Gastroesophageal sphincter (tissue), 4 donors: ENCODE measurements around the gene BRD1. TPM values are rescaled to one million over a fixed set of nuclear protein-coding genes. Genes with fewer than 3 reads are reported as not detected.

Experiments
- ATAC-seq: fragments of 150-250 bp; one replicate; pipeline ENCODE4 v1.9.1; 2016; ENCODE audit warnings: mild to moderate bottlenecking, moderate library complexity
- H3K27ac ChIP-seq, 4 donors: fragments of 200-600 bp; sonication (generic) in 3 of 4; 1 replicate in 3 of 4; 2 replicates in 1 of 4; pipeline ENCODE4 v1.5.1; 2016 to 2019
- H3K27me3 ChIP-seq: fragments of 200-600 bp; sonication (generic); one replicate; pipeline ENCODE4 v1.5.1; 2019
- H3K36me3 ChIP-seq, 2 donors: fragments of 200-600 bp; sonication (generic); one replicate each; pipeline ENCODE4 v1.5.1; 2019; ENCODE audit warnings: control low read depth in 1 of 2
- H3K4me1 ChIP-seq, 3 donors: fragments of 200-600 bp; sonication (generic); 1 replicate in 2 of 3; 2 replicates in 1 of 3; pipeline ENCODE4 v1.5.1; 2016 to 2019; ENCODE audit warnings: control low read depth in 2 of 3
- H3K4me3 ChIP-seq, 2 donors: fragments of 200-600 bp; sonication (generic); one replicate each; pipeline ENCODE4 v1.5.1; 2019; ENCODE audit warnings: mild to moderate bottlenecking in 1 of 2, moderate library complexity in 1 of 2
- H3K9me3 ChIP-seq, 3 donors: fragments of 200-600 bp; sonication (generic); one replicate each; pipeline ENCODE4 v1.5.1; 2017 to 2019; ENCODE audit warnings: control low read depth in 2 of 3
- EP300 ChIP-seq: sonication (generic); formaldehyde crosslinking; IDR thresholded peaks from one replicate; pipeline ENCODE4 v1.6.1; 2017; ENCODE audit warnings: antibody characterized with exemption, mild to moderate bottlenecking
- POLR2A ChIP-seq, 2 donors: fragments of 450-650 bp; IDR thresholded peaks; one replicate each; pipeline ENCODE4 v1.6.1; 2017; ENCODE audit warnings: antibody characterized with exemption in 2 of 2, mild to moderate bottlenecking in 2 of 2, moderate library complexity in 1 of 2
- POLR2AphosphoS5 ChIP-seq: sonication (generic); formaldehyde crosslinking; IDR thresholded peaks from one replicate; pipeline ENCODE4 v1.6.1; 2017; ENCODE audit warnings: antibody characterized with exemption
- WGBS, 2 donors: methylation state at CpG; one replicate each; pipeline ENCODE4 v1.1.5; 2018; ENCODE audit warnings: low coverage in 1 of 2; 5-methylcytosine and 5-hydroxymethylcytosine counted together
- total RNA-seq, 4 donors: library from RNA; depleted of rRNA; stranded (reverse); fragments of >200 nt; gene quantifications; one replicate each; pipeline ENCODE4 v1.1.0, GENCODE V29; 2016
- TF ChIP-seq, protein P1 (sequence below), 4 experiments: fragments of 200-600 bp in 2 of 4; fragments of 450-650 bp in 2 of 4; sonication (generic) in 1 of 4; IDR thresholded peaks; one replicate each; pipeline ENCODE4 v1.5.1; 2017 to 2019; ENCODE audit warnings: antibody characterized with exemption in 4 of 4, mild to moderate bottlenecking in 2 of 4, moderate library complexity in 2 of 4

The BRD1 gene
- total RNA-seq, 4 donors from 2014 or later: 36.0 to 66.0 (median 45.5) TPM

DNA sequence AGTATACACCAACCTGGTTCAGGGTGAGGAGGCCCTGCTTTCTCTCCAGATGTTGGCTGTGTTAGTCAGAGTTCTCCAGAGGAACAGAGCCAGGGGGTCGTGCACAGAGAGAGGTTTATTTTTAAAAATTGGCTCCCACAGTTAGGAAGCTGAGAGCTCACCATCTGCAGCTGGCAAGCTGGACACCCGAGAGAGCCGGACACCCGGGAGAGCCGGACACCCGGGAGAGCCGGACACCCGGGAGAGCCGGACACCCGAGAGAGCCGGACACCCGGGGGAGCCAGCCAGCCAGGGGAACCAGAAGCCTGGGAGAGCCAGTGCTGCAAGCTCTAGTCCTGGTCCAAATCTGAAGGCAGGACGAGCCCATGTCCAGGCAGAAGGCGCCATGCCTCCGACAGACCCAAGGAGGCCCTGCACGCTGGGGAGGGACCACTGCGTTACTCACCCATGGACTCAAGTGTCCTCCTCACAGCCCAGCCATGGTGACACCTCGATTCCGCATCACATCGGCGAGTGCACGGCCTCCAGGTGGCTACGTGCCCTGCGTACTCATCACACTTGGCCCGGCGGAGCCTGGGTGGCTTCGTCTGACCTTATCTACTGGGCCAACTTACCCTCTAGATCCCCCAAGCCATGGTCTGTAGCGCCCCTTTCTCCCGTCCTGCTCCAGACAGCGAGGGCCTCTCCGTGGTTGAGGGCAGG, 99.0 kb downstream of the BRD1 start:
- 20 to 67% methylated on average over 3 to 11 of the region's 31 CpGs for WGBS, 2 donors

DNA sequence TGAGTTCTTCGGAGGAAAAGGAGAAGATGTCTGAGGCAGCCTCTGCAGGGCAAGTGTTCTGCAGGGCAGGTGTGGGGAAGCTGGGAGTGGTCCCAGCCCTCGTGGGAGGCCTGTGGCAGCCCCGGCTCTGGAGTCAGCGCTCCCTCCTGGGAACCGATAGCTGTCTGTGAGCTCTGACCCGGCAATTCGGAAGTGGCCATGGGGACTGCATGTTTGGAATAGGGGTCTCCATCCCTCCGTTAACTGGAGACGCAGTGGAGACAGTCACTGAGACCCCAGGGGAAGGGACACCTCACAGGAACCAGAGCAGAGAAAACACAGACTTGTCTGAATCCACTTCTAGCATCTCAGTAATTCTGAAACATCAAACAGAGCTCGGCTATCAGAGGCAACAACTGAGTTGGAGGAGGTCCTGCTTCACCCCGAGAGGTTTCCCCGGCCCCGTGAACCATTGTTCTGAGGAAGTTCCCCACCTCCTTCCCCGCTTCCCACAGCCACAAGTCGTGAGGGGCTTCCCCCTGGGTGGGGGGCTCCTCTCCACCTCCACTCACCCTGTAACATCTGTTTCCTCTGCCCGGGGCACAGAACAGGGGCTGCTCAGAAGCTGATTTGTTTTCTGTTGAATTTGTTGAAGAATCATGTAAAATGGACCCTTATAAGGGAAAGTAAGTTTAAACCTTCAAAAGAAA, 99.6 kb downstream of the BRD1 start:
- Histone ChIP-seq H3K27me3 (peaks cover 90% of the 10 kb centered on the region), H3K36me3 (no peaks in the 10 kb centered on the region), H3K27ac (no peak overlapping the region), H3K4me1 (peaks cover 0 to 7% (median 0%) of the 10 kb centered on the region in 3 donors), H3K4me3 (no peak overlapping the region), H3K9me3 (peaks cover 0 to 11% (median 0%) of the 10 kb centered on the region in 3 donors)
- 10 to 13% methylated on average over 3 to 4 of the region's 16 CpGs for WGBS, 2 donors
- TF ChIP-seq EP300 (no peak), POLR2A (IDR thresholded peaks at IDR 0.05) (no peak), POLR2AphosphoS5 (no peak)
- TF ChIP-seq, protein P1, sequence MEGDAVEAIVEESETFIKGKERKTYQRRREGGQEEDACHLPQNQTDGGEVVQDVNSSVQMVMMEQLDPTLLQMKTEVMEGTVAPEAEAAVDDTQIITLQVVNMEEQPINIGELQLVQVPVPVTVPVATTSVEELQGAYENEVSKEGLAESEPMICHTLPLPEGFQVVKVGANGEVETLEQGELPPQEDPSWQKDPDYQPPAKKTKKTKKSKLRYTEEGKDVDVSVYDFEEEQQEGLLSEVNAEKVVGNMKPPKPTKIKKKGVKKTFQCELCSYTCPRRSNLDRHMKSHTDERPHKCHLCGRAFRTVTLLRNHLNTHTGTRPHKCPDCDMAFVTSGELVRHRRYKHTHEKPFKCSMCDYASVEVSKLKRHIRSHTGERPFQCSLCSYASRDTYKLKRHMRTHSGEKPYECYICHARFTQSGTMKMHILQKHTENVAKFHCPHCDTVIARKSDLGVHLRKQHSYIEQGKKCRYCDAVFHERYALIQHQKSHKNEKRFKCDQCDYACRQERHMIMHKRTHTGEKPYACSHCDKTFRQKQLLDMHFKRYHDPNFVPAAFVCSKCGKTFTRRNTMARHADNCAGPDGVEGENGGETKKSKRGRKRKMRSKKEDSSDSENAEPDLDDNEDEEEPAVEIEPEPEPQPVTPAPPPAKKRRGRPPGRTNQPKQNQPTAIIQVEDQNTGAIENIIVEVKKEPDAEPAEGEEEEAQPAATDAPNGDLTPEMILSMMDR (IDR thresholded peaks at IDR 0.05): no peak
- no peak for ATAC-seq

More for the DNA sequence above, 99.0 kb downstream of the BRD1 start:
- Histone ChIP-seq H3K4me1 (peaks cover 0 to 7% (median 0%) of the 10 kb centered on the region in 3 donors), H3K4me3 (no peak overlapping the region), H3K27ac (no peak overlapping the region), H3K27me3 (peaks cover 85% of the 10 kb centered on the region), H3K9me3 (peaks cover 0 to 11% (median 0%) of the 10 kb centered on the region in 3 donors), H3K36me3 (no peaks in the 10 kb centered on the region)
- TF ChIP-seq, protein P1 (IDR thresholded peaks at IDR 0.05): no peak
- TF ChIP-seq POLR2A (IDR thresholded peaks at IDR 0.05): no peak
- TF ChIP-seq EP300: no peak
- TF ChIP-seq POLR2AphosphoS5: no peak
- no peak for ATAC-seq

DNA sequence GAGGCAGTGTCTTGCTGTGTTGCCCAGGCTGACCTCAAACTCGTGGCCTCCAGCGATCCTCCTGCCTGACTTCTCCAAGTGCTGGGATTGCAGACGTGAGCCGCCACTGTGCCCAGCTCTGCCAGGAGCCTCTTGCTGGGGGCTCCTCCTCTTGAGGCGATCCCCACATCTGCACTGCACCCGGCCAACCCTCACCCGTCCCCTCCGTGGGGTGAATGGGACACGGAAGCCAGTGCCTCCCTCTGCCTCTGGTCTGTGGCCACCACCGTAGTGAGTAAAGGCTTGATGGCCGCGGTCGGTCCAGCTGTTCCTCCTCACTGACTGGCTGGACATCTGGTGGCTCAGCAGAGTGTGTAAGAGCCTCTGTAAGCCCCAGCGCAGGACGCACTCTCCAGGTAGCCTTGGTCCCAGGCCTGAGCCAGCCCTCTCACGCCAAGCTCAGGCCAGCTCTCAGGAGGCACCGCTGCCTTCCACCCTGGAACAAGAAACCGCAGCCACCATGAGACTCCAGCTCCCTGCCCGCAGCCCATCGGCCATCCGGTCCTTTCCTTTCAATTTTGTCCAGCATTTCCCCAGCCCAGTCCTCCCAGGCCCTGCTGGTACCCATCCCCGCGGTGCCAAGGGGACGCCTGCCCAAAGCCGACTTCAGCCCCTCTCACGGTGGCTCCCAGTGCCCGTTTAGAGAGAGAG, 100.3 kb downstream of the BRD1 start:
- H3K27ac ChIP-seq: no peak overlapping the region
- H3K36me3 ChIP-seq: no peaks in the 10 kb centered on the region
- 77% methylated on average over 5 of the region's 27 CpGs; no CpG with 5 or more reads in 1 of the 2 donors for WGBS, 2 donors
- H3K9me3 ChIP-seq: peaks cover 0 to 8% (median 0%) of the 10 kb centered on the region in 3 donors
- TF ChIP-seq POLR2A (IDR thresholded peaks at IDR 0.05): no peak
- TF ChIP-seq EP300: no peak
- TF ChIP-seq, protein P1 (IDR thresholded peaks at IDR 0.05): no peak
- TF ChIP-seq POLR2AphosphoS5: no peak
- peaks cover 96% of the 10 kb centered on the region for H3K27me3 ChIP-seq
- no peak overlapping the region for H3K4me3 ChIP-seq
- ATAC-seq: no peak
- peaks cover 0 to 7% (median 0%) of the 10 kb centered on the region in 3 donors for H3K4me1 ChIP-seq

DNA sequence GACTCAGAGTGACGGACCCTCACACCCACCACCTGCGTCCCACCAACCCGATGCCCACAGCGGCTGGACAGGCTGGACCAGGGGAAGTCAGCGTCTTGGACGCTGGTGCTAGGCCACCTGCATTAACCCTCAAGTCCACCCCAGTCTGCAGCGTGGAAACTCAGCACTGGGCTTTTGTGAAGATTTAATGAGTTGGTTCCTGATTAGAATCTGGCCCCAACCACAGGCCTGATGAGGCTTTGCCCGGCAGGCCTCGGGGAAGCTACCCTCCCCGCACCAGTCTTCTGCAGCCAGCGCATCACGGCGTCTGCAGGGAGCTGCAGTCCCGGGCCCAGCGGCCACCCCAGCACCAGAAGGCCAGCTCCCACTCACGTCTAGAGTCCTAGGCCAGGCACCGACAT, 101.0 kb downstream of the BRD1 start:
- Histone ChIP-seq H3K4me3 (no peak overlapping the region), H3K27me3 (peaks cover 92% of the 10 kb centered on the region), H3K27ac (no peak overlapping the region), H3K4me1 (peaks cover 0 to 7% (median 0%) of the 10 kb centered on the region in 3 donors), H3K36me3 (no peaks in the 10 kb centered on the region), H3K9me3 (peaks cover 0 to 1% (median 0%) of the 10 kb centered on the region in 3 donors)
- no peak for ATAC-seq
- TF ChIP-seq POLR2A (IDR thresholded peaks at IDR 0.05) (no peak), POLR2AphosphoS5 (no peak), EP300 (no peak)
- TF ChIP-seq, protein P1 (IDR thresholded peaks at IDR 0.05): no peak
- WGBS, 2 donors: 100% methylated on average over 1 of the region's 17 CpGs; no CpG with 5 or more reads in 1 of the 2 donors
